Activated T-cell treated with anti-CD3 and anti-CD28 coated beads, Interleukin-2, amount 50 U/mL, for 4 hours (primary cell): ENCODE measurements around the gene MRM2. TPM values are rescaled to one million over a fixed set of nuclear protein-coding genes. Genes with fewer than 3 reads are reported as not detected.
"Not testable (repeated sequence)": the region's sequence is repeated elsewhere in the genome, so short reads cannot be mapped to it uniquely, and the experiment has no call there.

Experiments used
- ATAC-seq, 2 donors: fragments of 200-7000 bp; cut with Tn5 transposase; one replicate each; pipeline ENCODE4 v1.10.0; 2021
- DNase-seq: peaks from one replicate; pipeline ENCODE4 v3.0.0-alpha.2; 2020
- H3K27me3 Mint-ChIP-seq: one replicate; pipeline ENCODE4 v1.8.0; 2021; ENCODE audit warnings: low read depth, mixed read lengths
- H3K36me3 Mint-ChIP-seq: one replicate; pipeline ENCODE4 v1.8.0; 2022; ENCODE audit warnings: mixed read lengths; ENCODE audit not compliant: insufficient read depth
- H3K4me1 Mint-ChIP-seq: one replicate; pipeline ENCODE4 v1.8.0; 2021; ENCODE audit warnings: low read depth, mixed read lengths
- H3K4me3 Mint-ChIP-seq: one replicate; pipeline ENCODE4 v1.8.0; 2021; ENCODE audit warnings: mild to moderate bottlenecking, moderate library complexity, mixed read lengths
- H3K9me3 Mint-ChIP-seq: one replicate; pipeline ENCODE4 v1.8.0; 2021; ENCODE audit warnings: mixed read lengths
- total RNA-seq, 3 donors: library from RNA; stranded (reverse); gene quantifications; one replicate each; pipeline ENCODE4 v1.2.1, GENCODE V29; 2021

Gene MRM2
- total RNA-seq, 3 donors from 2014 or later, result 49.9 to 56.5 (median 51.2) TPM

GRCh38 chr7:2273866-2274265, 31.9 kb upstream of the MRM2 start:
- H3K4me1 Mint-ChIP-seq, result no peaks in the 10 kb centered on the region
- ATAC-seq (no peak), DNase-seq (no peak)
- H3K36me3 Mint-ChIP-seq, result peaks cover 11% of the 10 kb centered on the region
- H3K4me3 Mint-ChIP-seq, result no peak overlapping the region
- H3K9me3 Mint-ChIP-seq, result no peaks in the 10 kb centered on the region
- no peaks in the 10 kb centered on the region for H3K27me3 Mint-ChIP-seq

- no peaks in the 10 kb centered on the region for H3K9me3 Mint-ChIP-seq
- no peak overlapping the region for H3K4me3 Mint-ChIP-seq
- peaks cover 11% of the 10 kb centered on the region for H3K36me3 Mint-ChIP-seq
- H3K4me1 Mint-ChIP-seq, result no peaks in the 10 kb centered on the region
- ATAC-seq (no peak), DNase-seq (no peak)
- H3K27me3 Mint-ChIP-seq, result no peaks in the 10 kb centered on the region
Measured at GRCh38 chr7:2272031-2272430, 30.0 kb upstream of the MRM2 start.

GRCh38 chr7:2271273-2272026, 29.4 kb upstream of the MRM2 start:
- ATAC-seq (no peak), DNase-seq (no peak)
- Mint-ChIP-seq H3K4me3 (no peak overlapping the region), H3K27me3 (no peaks in the 10 kb centered on the region), H3K9me3 (no peaks in the 10 kb centered on the region), H3K4me1 (no peaks in the 10 kb centered on the region), H3K36me3 (peaks cover 11% of the 10 kb centered on the region)

- H3K4me1 Mint-ChIP-seq, result no peaks in the 10 kb centered on the region
- H3K4me3 Mint-ChIP-seq, result no peak overlapping the region
- H3K36me3 Mint-ChIP-seq, result peaks cover 11% of the 10 kb centered on the region
- H3K9me3 Mint-ChIP-seq, result no peaks in the 10 kb centered on the region
- DNase-seq (no peak), ATAC-seq (no peak)
- no peaks in the 10 kb centered on the region for H3K27me3 Mint-ChIP-seq
Measured at GRCh38 chr7:2270495-2270894, 28.5 kb upstream of the MRM2 start.

- H3K9me3 Mint-ChIP-seq, result no peaks in the 10 kb centered on the region
- ATAC-seq (no peak), DNase-seq (no peak)
- H3K27me3 Mint-ChIP-seq, result no peaks in the 10 kb centered on the region
- peaks cover 11% of the 10 kb centered on the region for H3K36me3 Mint-ChIP-seq
- H3K4me1 Mint-ChIP-seq, result no peaks in the 10 kb centered on the region
- H3K4me3 Mint-ChIP-seq, result no peak overlapping the region
Measured at GRCh38 chr7:2269991-2270460, 28.0 kb upstream of the MRM2 start.

- H3K9me3 Mint-ChIP-seq, DNase-seq, H3K4me3 Mint-ChIP-seq, ATAC-seq, H3K27me3 Mint-ChIP-seq, H3K4me1 Mint-ChIP-seq: not testable (repeated sequence)
- H3K36me3 Mint-ChIP-seq, result peaks cover 13% of the 10 kb centered on the region
Measured at GRCh38 chr7:2269089-2269990, 27.3 kb upstream of the MRM2 start.

- no peak for DNase-seq
- Mint-ChIP-seq H3K4me1 (peaks cover 3% of the 10 kb centered on the region), H3K36me3 (peaks cover 12% of the 10 kb centered on the region), H3K4me3 (no peak overlapping the region), H3K9me3 (no peaks in the 10 kb centered on the region), H3K27me3 (no peaks in the 10 kb centered on the region)
- no peak for ATAC-seq
Measured at GRCh38 chr7:2266911-2267310, 24.9 kb upstream of the MRM2 start.

- H3K9me3 Mint-ChIP-seq, result no peaks in the 10 kb centered on the region
- H3K27me3 Mint-ChIP-seq, result no peaks in the 10 kb centered on the region
- ATAC-seq, result no peak
- peaks cover 6% of the 10 kb centered on the region for H3K36me3 Mint-ChIP-seq
- DNase-seq, result no peak
- H3K4me3 Mint-ChIP-seq, result no peak overlapping the region
- H3K4me1 Mint-ChIP-seq, result peaks cover 8% of the 10 kb centered on the region
Measured at GRCh38 chr7:2264158-2264557, 22.2 kb upstream of the MRM2 start.

GRCh38 chr7:2263176-2263575, 21.2 kb upstream of the MRM2 start:
- peaks cover 6% of the 10 kb centered on the region for H3K36me3 Mint-ChIP-seq
- DNase-seq (no peak), ATAC-seq (no peak)
- H3K9me3 Mint-ChIP-seq, result no peaks in the 10 kb centered on the region
- H3K4me3 Mint-ChIP-seq, result no peak overlapping the region
- H3K4me1 Mint-ChIP-seq, result peaks cover 8% of the 10 kb centered on the region
- H3K27me3 Mint-ChIP-seq, result no peaks in the 10 kb centered on the region

GRCh38 chr7:2261611-2262010, 19.6 kb upstream of the MRM2 start:
- peak overlapping the region; percentile 62 for H3K4me3 Mint-ChIP-seq
- H3K9me3 Mint-ChIP-seq, result no peaks in the 10 kb centered on the region
- ATAC-seq, result peak in 1 of 2 donors; percentile 28
- H3K27me3 Mint-ChIP-seq, result no peaks in the 10 kb centered on the region
- peaks cover 8% of the 10 kb centered on the region for H3K36me3 Mint-ChIP-seq
- peak; percentile 35 for DNase-seq
- peaks cover 8% of the 10 kb centered on the region for H3K4me1 Mint-ChIP-seq

- no peak for DNase-seq
- Mint-ChIP-seq H3K36me3 (peaks cover 8% of the 10 kb centered on the region), H3K4me1 (peaks cover 8% of the 10 kb centered on the region), H3K9me3 (no peaks in the 10 kb centered on the region), H3K4me3 (no peak overlapping the region), H3K27me3 (no peaks in the 10 kb centered on the region)
- ATAC-seq, result no peak
Measured at GRCh38 chr7:2260820-2261219, 18.8 kb upstream of the MRM2 start.

GRCh38 chr7:2259480-2259879, 17.5 kb upstream of the MRM2 start:
- no peaks in the 10 kb centered on the region for H3K9me3 Mint-ChIP-seq
- no peak for DNase-seq
- no peaks in the 10 kb centered on the region for H3K27me3 Mint-ChIP-seq
- ATAC-seq, result no peak
- H3K36me3 Mint-ChIP-seq, result peaks cover 8% of the 10 kb centered on the region
- peaks cover 10% of the 10 kb centered on the region for H3K4me1 Mint-ChIP-seq
- H3K4me3 Mint-ChIP-seq, result no peak overlapping the region

- ATAC-seq, result peak in 1 of 2 donors; percentile 13
- DNase-seq, result no peak
- H3K4me3 Mint-ChIP-seq, result no peak overlapping the region
- peaks cover 10% of the 10 kb centered on the region for H3K4me1 Mint-ChIP-seq
- H3K27me3 Mint-ChIP-seq, result no peaks in the 10 kb centered on the region
- peaks cover 3% of the 10 kb centered on the region for H3K36me3 Mint-ChIP-seq
- H3K9me3 Mint-ChIP-seq, result no peaks in the 10 kb centered on the region
Measured at GRCh38 chr7:2258661-2259365, 16.8 kb upstream of the MRM2 start.

GRCh38 chr7:2257651-2258050, 15.6 kb upstream of the MRM2 start:
- Mint-ChIP-seq H3K4me3 (no peak overlapping the region), H3K27me3 (no peaks in the 10 kb centered on the region), H3K36me3 (peaks cover 3% of the 10 kb centered on the region), H3K4me1 (peaks cover 12% of the 10 kb centered on the region), H3K9me3 (no peaks in the 10 kb centered on the region)
- ATAC-seq, result no peak
- DNase-seq, result no peak
